ENCODE results near the gene WDR59.

DNA sequence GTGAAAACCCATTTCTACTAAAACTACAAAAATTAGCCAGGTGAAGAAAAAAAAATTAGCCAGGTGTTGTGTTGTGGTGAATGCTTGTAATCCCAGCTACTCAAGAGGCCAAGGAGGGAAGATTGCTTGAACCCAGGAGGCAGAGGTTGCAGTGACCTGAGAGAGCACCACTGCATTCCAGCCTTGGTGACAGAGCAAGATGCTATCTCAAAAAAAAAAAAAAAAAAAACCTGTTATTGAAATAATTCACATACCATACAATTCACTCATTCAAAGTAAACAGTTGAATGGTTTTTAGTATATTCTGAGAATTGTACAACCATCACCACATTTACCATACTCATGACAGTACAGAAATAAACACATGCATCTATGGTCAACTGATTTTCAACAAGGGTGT, 44.9 kb upstream of the WDR59 start:
- TF ChIP-seq CTCF (IDR thresholded peaks at IDR 0.05) (no peak), POLR2AphosphoS5 (IDR thresholded peaks at IDR 0.05) (no peak), POLR2A (IDR thresholded peaks at IDR 0.05) (no peak), EP300 (IDR thresholded peaks at IDR 0.05) (no peak)
